ENCODE data around the gene GLDN. TPM values are rescaled to one million over a fixed set of nuclear protein-coding genes. Genes with fewer than 3 reads are reported as not detected.

GLDN gene
- total and polyA plus RNA-seq, 2 of the 8 experiments (the other 6 are each of a cell fraction or from before 2014, with no cell fraction given), result 0.24 to 0.50 TPM

GRCh38 chr15:51401051-51401780, 59.8 kb downstream of the GLDN start (continued):
- TF ChIP-seq ATF2 (IDR thresholded peaks at IDR 0.05; ENCODE audit: low read length), result no peak
- TF ChIP-seq GTF2F1 (IDR thresholded peaks at IDR 0.05; ENCODE audit: borderline replicate concordance, low read depth, low read length), result no peak
- no peak for TF ChIP-seq TBP (IDR thresholded peaks at IDR 0.05; ENCODE audit: low read depth, low read length)
- no peak for TF ChIP-seq CHD1 (IDR thresholded peaks at IDR 0.05; ENCODE audit: low read depth, low read length)
